Thyroid gland (tissue), 4 donors: ENCODE results near the gene CD8A. TPM values are rescaled to one million over a fixed set of nuclear protein-coding genes. Genes with fewer than 3 reads are reported as not detected.

Experiments
- DNase-seq, 2 donors: peaks; one replicate each; pipeline ENCODE4 v3.0.0-alpha.2; 2019
- H3K27ac ChIP-seq, 3 donors: fragments of 200-600 bp; sonication (generic); 1 replicate in 2 of 3; 2 replicates in 1 of 3; pipeline ENCODE4 v1.5.1; 2016 to 2019; ENCODE audit warnings: mild to moderate bottlenecking in 1 of 3, moderate library complexity in 1 of 3
- H3K27me3 ChIP-seq: fragments of 200-600 bp; sonication (generic); one replicate; pipeline ENCODE4 v1.5.1; 2019
- H3K36me3 ChIP-seq, 2 donors: fragments of 200-600 bp; sonication (generic); one replicate each; pipeline ENCODE4 v1.5.1; 2016 to 2019
- H3K4me1 ChIP-seq, 2 donors: fragments of 200-600 bp; sonication (generic); one replicate each; pipeline ENCODE4 v1.5.1; 2017 to 2019
- H3K4me3 ChIP-seq, 3 donors: fragments of 200-600 bp; sonication (generic); replicated peaks in 1 of 3; 1 replicate in 2 of 3; 2 replicates in 1 of 3; pipeline ENCODE4 v1.5.1; 2016; ENCODE audit warnings: mild to moderate bottlenecking in 1 of 3
- H3K9me3 ChIP-seq: fragments of 200-600 bp; sonication (generic); one replicate; pipeline ENCODE4 v1.5.1; 2017
- POLR2A ChIP-seq, 2 donors: fragments of 450-650 bp; IDR thresholded peaks; one replicate each; pipeline ENCODE4 v1.6.1; 2017; ENCODE audit warnings: antibody characterized with exemption in 2 of 2, mild to moderate bottlenecking in 2 of 2, moderate library complexity in 1 of 2
- WGBS, 2 donors: methylation state at CpG; one replicate each; pipeline ENCODE4 v1.1.5; 2017; 5-methylcytosine and 5-hydroxymethylcytosine counted together
- intact Hi-C: fragments of 100-400 bp; cut with DNase I; formaldehyde crosslinking; loops from one replicate; pipeline ENCODE4 v1.15.1; 2023
- total RNA-seq, 4 donors: library from RNA; depleted of rRNA; stranded (reverse); fragments of >200 nt; gene quantifications; one replicate each; pipeline ENCODE4 v1.2.3, GENCODE V29; 2016
- TF ChIP-seq, protein P1 (sequence below), 6 experiments: fragments of 200-600 bp in 3 of 6; fragments of 450-650 bp in 3 of 6; sonication (generic) in 3 of 6; IDR thresholded peaks; one replicate each; pipeline ENCODE4 v1.5.1; 2016 to 2019; ENCODE audit warnings: antibody characterized with exemption in 6 of 6, mild to moderate bottlenecking in 2 of 6, inconsistent platforms in 1 of 6, moderate library complexity in 1 of 6

CD8A gene
- total RNA-seq, 4 donors from 2014 or later = 1.2 to 4.3 (median 2.3) TPM

- Histone ChIP-seq H3K27me3 (no peaks in the 10 kb centered on the region), H3K4me3 (no peak overlapping the region), H3K27ac (no peak overlapping the region), H3K4me1 (no peaks in the 10 kb centered on the region), H3K9me3 (no peaks in the 10 kb centered on the region), H3K36me3 (no peaks in the 10 kb centered on the region)
- 65 to 69% methylated on average over 7 of the region's 7 CpGs for WGBS, 2 donors
- TF ChIP-seq POLR2A (IDR thresholded peaks at IDR 0.05) = no peak
- TF ChIP-seq, protein P1, sequence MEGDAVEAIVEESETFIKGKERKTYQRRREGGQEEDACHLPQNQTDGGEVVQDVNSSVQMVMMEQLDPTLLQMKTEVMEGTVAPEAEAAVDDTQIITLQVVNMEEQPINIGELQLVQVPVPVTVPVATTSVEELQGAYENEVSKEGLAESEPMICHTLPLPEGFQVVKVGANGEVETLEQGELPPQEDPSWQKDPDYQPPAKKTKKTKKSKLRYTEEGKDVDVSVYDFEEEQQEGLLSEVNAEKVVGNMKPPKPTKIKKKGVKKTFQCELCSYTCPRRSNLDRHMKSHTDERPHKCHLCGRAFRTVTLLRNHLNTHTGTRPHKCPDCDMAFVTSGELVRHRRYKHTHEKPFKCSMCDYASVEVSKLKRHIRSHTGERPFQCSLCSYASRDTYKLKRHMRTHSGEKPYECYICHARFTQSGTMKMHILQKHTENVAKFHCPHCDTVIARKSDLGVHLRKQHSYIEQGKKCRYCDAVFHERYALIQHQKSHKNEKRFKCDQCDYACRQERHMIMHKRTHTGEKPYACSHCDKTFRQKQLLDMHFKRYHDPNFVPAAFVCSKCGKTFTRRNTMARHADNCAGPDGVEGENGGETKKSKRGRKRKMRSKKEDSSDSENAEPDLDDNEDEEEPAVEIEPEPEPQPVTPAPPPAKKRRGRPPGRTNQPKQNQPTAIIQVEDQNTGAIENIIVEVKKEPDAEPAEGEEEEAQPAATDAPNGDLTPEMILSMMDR (IDR thresholded peaks at IDR 0.05) = no peak
- no peak for DNase-seq
- intact Hi-C loops = no loop called here
Measured at GRCh38 chr2:86832334-86833096, 41.8 kb upstream of the CD8A start.

GRCh38 chr2:86831537-86831936 lies 40.8 kb upstream of the CD8A start:
- intact Hi-C loops = no loop called here
- no peaks in the 10 kb centered on the region for H3K36me3 ChIP-seq
- WGBS, 2 donors = 62 to 76% methylated on average over 2 of the region's 2 CpGs
- no peaks in the 10 kb centered on the region for H3K27me3 ChIP-seq
- TF ChIP-seq, protein P1 (IDR thresholded peaks at IDR 0.05) = no peak
- TF ChIP-seq POLR2A (IDR thresholded peaks at IDR 0.05) = no peak
- no peak overlapping the region for H3K27ac ChIP-seq
- no peaks in the 10 kb centered on the region for H3K4me1 ChIP-seq
- no peaks in the 10 kb centered on the region for H3K9me3 ChIP-seq
- H3K4me3 ChIP-seq = no peak overlapping the region
- no peak for DNase-seq

DNA sequence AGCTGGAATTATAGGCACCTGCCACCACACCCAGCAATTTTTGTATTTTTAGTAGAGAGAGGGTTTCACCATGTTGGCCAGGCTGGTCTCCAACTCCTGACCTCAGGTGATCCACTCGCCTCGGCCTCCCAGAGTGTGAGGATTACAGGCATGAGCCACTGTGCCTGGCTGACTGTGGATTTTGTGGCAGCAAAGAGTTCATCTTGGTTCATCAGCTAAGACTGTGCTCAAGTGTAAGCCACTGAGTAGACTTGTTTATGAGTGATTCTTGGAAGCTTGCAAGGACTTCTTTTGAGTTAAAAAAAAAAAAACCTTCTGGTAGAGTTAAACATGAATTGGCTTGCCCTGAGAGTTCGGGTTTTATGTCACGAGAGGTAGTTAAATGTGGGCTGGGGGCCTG lies 36.2 kb upstream of the CD8A start:
- Histone ChIP-seq H3K9me3 (no peaks in the 10 kb centered on the region), H3K27me3 (no peaks in the 10 kb centered on the region), H3K27ac (no peak overlapping the region), H3K4me3 (no peak overlapping the region), H3K36me3 (no peaks in the 10 kb centered on the region), H3K4me1 (no peaks in the 10 kb centered on the region)
- WGBS, 2 donors = 85 to 92% methylated on average over 4 of the region's 4 CpGs
- DNase-seq = no peak
- intact Hi-C loops = no loop called here
- TF ChIP-seq POLR2A (IDR thresholded peaks at IDR 0.05) = no peak
- TF ChIP-seq, protein P1 (IDR thresholded peaks at IDR 0.05) = no peak

GRCh38 chr2:86825693-86826381 lies 35.1 kb upstream of the CD8A start:
- Histone ChIP-seq H3K27me3 (no peaks in the 10 kb centered on the region), H3K9me3 (no peaks in the 10 kb centered on the region), H3K36me3 (no peaks in the 10 kb centered on the region), H3K4me1 (no peaks in the 10 kb centered on the region), H3K27ac (no peak overlapping the region), H3K4me3 (no peak overlapping the region)
- intact Hi-C loops = no loop called here
- TF ChIP-seq, protein P1 (IDR thresholded peaks at IDR 0.05) = no peak
- no peak for TF ChIP-seq POLR2A (IDR thresholded peaks at IDR 0.05)
- 56 to 68% methylated on average over 14 to 16 of the region's 16 CpGs for WGBS, 2 donors
- peak in 1 of 2 donors; percentile 30 for DNase-seq
